ENCODE measurements around the gene ART5.
"Not testable (repeated sequence)": the region's sequence is repeated elsewhere in the genome, so short reads cannot be mapped to it uniquely, and the experiment has no call there.

Gene ART5

GRCh38 chr11:3657331-3657730, 15.5 kb upstream of the ART5 start:
- DNase-seq, result not testable (repeated sequence)

- no peak for DNase-seq
Observed at GRCh38 chr11:3655547-3655946, 13.8 kb upstream of the ART5 start.

GRCh38 chr11:3652514-3652913, 10.7 kb upstream of the ART5 start:
- not testable (repeated sequence) for DNase-seq

- not testable (repeated sequence) for DNase-seq
Observed at GRCh38 chr11:3649374-3649773, 7.6 kb upstream of the ART5 start.

- not testable (repeated sequence) for DNase-seq
Observed at GRCh38 chr11:3648843-3649242, 7.1 kb upstream of the ART5 start.

- no peak for DNase-seq
Observed at GRCh38 chr11:3645552-3645951, 3.8 kb upstream of the ART5 start.

- DNase-seq, result no peak
Observed at GRCh38 chr11:3644817-3645235, 3.0 kb upstream of the ART5 start, which contains the start of gene ART1. Gene ART1, plus strand, starts transcription at chr11:3645128. Its CDS starts 14,086 bp downstream, at chr11:3659214.

- not testable (repeated sequence) for DNase-seq
Observed at GRCh38 chr11:3643102-3643546, 1.3 kb upstream of the ART5 start.

GRCh38 chr11:3642071-3642951, 519 bp upstream of the ART5 start:
- peak; percentile 85 to 87 for DNase-seq

- DNase-seq, result no peak
Observed at GRCh38 chr11:3641191-3641590, 601 bp downstream of the ART5 start.

- DNase-seq, result no peak
Observed at GRCh38 chr11:3639841-3640240, 2.0 kb downstream of the ART5 start.

- no peak for DNase-seq
Observed at GRCh38 chr11:3638513-3638912, 3.3 kb downstream of the ART5 start.

- no peak for DNase-seq
Observed at GRCh38 chr11:3637201-3637600, 4.6 kb downstream of the ART5 start.

- DNase-seq, result no peak
Observed at GRCh38 chr11:3635641-3636375, 6.0 kb downstream of the ART5 start.

GRCh38 chr11:3632070-3632660, 9.6 kb downstream of the ART5 start:
- DNase-seq, result no peak

GRCh38 chr11:3631331-3631730, 10.5 kb downstream of the ART5 start:
- no peak for DNase-seq

GRCh38 chr11:3627291-3627690, 14.5 kb downstream of the ART5 start:
- no peak for DNase-seq

- peak; percentile 26 to 34 for DNase-seq
Observed at GRCh38 chr11:3626250-3626960, 15.4 kb downstream of the ART5 start.

- DNase-seq, result no peak
Observed at GRCh38 chr11:3623767-3624458, 17.9 kb downstream of the ART5 start.

GRCh38 chr11:3623121-3623520, 18.7 kb downstream of the ART5 start:
- DNase-seq, result no peak

GRCh38 chr11:3622521-3622920, 19.3 kb downstream of the ART5 start:
- DNase-seq, result no peak

- DNase-seq, result no peak
Observed at GRCh38 chr11:3617990-3618389, 23.8 kb downstream of the ART5 start.
